SU-DHL-6 (cell line): ENCODE results near the gene SLCO3A1.

Source experiments
- H2AFZ ChIP-seq: fragments of 200-600 bp; sonication (generic); 2 replicates; pipeline ENCODE4 v1.6.1; 2014; ENCODE audit warnings: low read depth, mild to moderate bottlenecking, moderate library complexity, mixed read lengths, antibody characterized with exemption, low read length; ENCODE audit not compliant: severe bottlenecking
- H3F3A ChIP-seq: fragments of 200-600 bp; shearing (Covaris generic); 2 replicates; pipeline ENCODE4 v1.6.0; 2016; ENCODE audit warnings: antibody characterized with exemption, mild to moderate bottlenecking; ENCODE audit not compliant: insufficient read depth
- H3K27ac ChIP-seq: fragments of 200-600 bp; sonication (generic); 2 replicates; pipeline ENCODE4 v1.5.1; 2016; ENCODE audit warnings: low read depth, mild to moderate bottlenecking, low read length, moderate library complexity, mixed read lengths
- H3K27me3 ChIP-seq: fragments of 200-600 bp; sonication (generic), shearing (Covaris generic); 2 replicates; pipeline ENCODE4 v1.6.0; 2014; ENCODE audit warnings: mild to moderate bottlenecking, low read length
- H3K36me3 ChIP-seq: fragments of 200-600 bp; sonication (generic); 2 replicates; pipeline ENCODE4 v1.6.1; 2014; ENCODE audit warnings: mild to moderate bottlenecking, low read length, mixed read lengths
- H3K4me2 ChIP-seq: fragments of 300-600, 200-600 bp; shearing (Covaris generic), sonication (generic); 2 replicates; pipeline ENCODE4 v1.6.0; 2014; ENCODE audit warnings: low read length, low read depth, mild to moderate bottlenecking; ENCODE audit not compliant: poor library complexity, severe bottlenecking
- H3K4me3 ChIP-seq: fragments of 200-600 bp; sonication (generic); 2 replicates; pipeline ENCODE4 v1.5.1; 2014; ENCODE audit warnings: antibody characterized with exemption, low read length, mild to moderate bottlenecking, mixed read lengths; ENCODE audit not compliant: insufficient read depth, poor library complexity, severe bottlenecking
- H3K79me2 ChIP-seq: fragments of 200-600 bp; sonication (generic); 2 replicates; pipeline ENCODE4 v1.6.1; 2014; ENCODE audit warnings: mild to moderate bottlenecking, low read length, moderate library complexity; ENCODE audit not compliant: insufficient read depth
- H3K9ac ChIP-seq: fragments of 200-600 bp; sonication (generic); 2 replicates; pipeline ENCODE4 v1.7.0; 2014; ENCODE audit warnings: mild to moderate bottlenecking, low read length
- H3K9me2 ChIP-seq: fragments of 200-600 bp; sonication (generic); replicated peaks from 2 replicates; pipeline ENCODE4 v1.6.1; 2014; ENCODE audit warnings: low read length; ENCODE audit not compliant: insufficient read depth
- H3K9me3 ChIP-seq: fragments of 200-600 bp; sonication (generic); 2 replicates; pipeline ENCODE4 v1.6.1; 2014; ENCODE audit warnings: low read length, mixed read lengths; ENCODE audit not compliant: insufficient read depth
- H4K20me1 ChIP-seq: fragments of 200-600 bp; sonication (generic); 2 replicates; pipeline ENCODE4 v1.6.1; 2014; ENCODE audit warnings: low read depth, mild to moderate bottlenecking, antibody characterized with exemption, low read length, moderate library complexity, mixed read lengths
- EZH2phosphoT487 ChIP-seq: fragments of 200-600 bp; sonication (generic), shearing (Covaris generic); conservative IDR thresholded peaks from 2 replicates; pipeline ENCODE4 v1.6.1; 2018; ENCODE audit warnings: mild to moderate bottlenecking, antibody characterized with exemption, low read length, moderate library complexity, mixed read lengths
- TF ChIP-seq, protein P1 (sequence below): fragments of 200-600 bp; sonication (generic); IDR thresholded peaks from one replicate; pipeline ENCODE4 v1.5.1; 2017; ENCODE audit warnings: antibody characterized with exemption, mild to moderate bottlenecking, low read length, moderate library complexity; ENCODE audit not compliant: insufficient read depth, poor library complexity, severe bottlenecking

Gene SLCO3A1

DNA sequence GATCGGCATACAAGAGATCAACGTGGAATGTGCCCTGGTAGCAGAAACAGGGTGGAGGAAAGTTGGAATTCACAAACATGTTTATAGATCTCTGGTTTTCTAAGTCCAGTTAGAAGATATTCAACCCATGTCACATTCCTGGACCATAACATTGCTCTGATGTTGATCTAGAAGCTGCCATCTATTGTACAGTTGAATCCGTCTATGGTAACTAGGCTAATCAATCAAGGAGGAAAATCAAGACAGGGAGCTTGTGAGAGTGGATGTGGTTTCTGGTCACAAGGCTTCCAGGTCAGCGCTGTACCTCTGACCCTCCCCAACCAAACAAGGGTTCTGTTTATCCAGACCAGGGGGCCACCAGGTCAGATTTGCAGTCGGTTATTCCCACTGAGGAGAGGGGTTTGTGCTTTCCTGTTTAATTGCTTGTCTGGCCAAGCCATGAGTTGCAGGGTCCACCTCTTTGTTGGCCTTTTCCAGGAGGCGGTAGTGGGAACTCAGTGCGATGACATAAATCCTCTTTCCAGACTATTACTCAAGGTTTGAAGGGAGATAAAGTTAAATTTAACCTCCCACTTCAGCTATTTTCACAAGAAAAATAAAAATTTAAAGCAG lies 130.3 kb downstream of the SLCO3A1 start:
- no peak overlapping the region for H3K27ac ChIP-seq
- TF ChIP-seq EZH2phosphoT487: no peak
- TF ChIP-seq, protein P1, sequence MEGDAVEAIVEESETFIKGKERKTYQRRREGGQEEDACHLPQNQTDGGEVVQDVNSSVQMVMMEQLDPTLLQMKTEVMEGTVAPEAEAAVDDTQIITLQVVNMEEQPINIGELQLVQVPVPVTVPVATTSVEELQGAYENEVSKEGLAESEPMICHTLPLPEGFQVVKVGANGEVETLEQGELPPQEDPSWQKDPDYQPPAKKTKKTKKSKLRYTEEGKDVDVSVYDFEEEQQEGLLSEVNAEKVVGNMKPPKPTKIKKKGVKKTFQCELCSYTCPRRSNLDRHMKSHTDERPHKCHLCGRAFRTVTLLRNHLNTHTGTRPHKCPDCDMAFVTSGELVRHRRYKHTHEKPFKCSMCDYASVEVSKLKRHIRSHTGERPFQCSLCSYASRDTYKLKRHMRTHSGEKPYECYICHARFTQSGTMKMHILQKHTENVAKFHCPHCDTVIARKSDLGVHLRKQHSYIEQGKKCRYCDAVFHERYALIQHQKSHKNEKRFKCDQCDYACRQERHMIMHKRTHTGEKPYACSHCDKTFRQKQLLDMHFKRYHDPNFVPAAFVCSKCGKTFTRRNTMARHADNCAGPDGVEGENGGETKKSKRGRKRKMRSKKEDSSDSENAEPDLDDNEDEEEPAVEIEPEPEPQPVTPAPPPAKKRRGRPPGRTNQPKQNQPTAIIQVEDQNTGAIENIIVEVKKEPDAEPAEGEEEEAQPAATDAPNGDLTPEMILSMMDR: no peak
- no peak overlapping the region for H3K9ac ChIP-seq

DNA sequence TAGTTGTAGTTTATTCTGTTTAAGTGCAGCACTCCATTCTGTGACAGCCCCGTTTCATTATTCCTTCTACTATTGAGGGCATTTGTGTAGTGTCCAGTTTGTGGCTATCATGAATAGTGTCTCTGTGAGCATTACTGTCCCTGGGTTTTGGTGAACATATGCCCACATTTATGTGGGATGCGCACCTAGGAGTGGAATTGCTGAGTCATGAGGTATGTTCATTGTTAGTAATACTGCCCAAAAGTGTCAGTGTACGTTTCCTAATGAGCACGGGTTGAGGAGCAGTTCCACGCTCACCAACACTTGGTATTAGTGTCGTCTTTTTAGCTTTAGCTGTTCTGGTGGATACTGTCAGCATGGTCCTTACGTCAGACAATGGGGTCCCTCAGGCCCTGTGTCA lies 131.8 kb downstream of the SLCO3A1 start:
- Histone ChIP-seq H3K4me3 (no peak overlapping the region), H3F3A (no peaks in the 10 kb centered on the region), H4K20me1 (peaks cover 11% of the 10 kb centered on the region; the same call in 1 of the 2 replicates), H3K9ac (no peak overlapping the region), H3K9me3 (no peaks in the 10 kb centered on the region), H3K36me3 (no peaks in the 10 kb centered on the region), H2AFZ (no peak overlapping the region), H3K27me3 (no peaks in the 10 kb centered on the region), H3K27ac (no peak overlapping the region), H3K9me2 (no peaks in the 10 kb centered on the region), H3K4me2 (no peak overlapping the region), H3K79me2 (no peaks in the 10 kb centered on the region)
- TF ChIP-seq, protein P1: no peak
- no peak for TF ChIP-seq EZH2phosphoT487

More for the DNA sequence above, 130.3 kb downstream of the SLCO3A1 start:
- H2AFZ ChIP-seq: no peak overlapping the region
- H3K79me2 ChIP-seq: no peaks in the 10 kb centered on the region
- no peaks in the 10 kb centered on the region for H3K9me2 ChIP-seq
- no peak overlapping the region for H3K4me3 ChIP-seq
- H3F3A ChIP-seq: no peaks in the 10 kb centered on the region
- no peak overlapping the region for H3K4me2 ChIP-seq
- H3K27me3 ChIP-seq: no peaks in the 10 kb centered on the region
- no peaks in the 10 kb centered on the region for H3K9me3 ChIP-seq
- peaks cover 17% of the 10 kb centered on the region for H4K20me1 ChIP-seq
- H3K36me3 ChIP-seq: no peaks in the 10 kb centered on the region

DNA sequence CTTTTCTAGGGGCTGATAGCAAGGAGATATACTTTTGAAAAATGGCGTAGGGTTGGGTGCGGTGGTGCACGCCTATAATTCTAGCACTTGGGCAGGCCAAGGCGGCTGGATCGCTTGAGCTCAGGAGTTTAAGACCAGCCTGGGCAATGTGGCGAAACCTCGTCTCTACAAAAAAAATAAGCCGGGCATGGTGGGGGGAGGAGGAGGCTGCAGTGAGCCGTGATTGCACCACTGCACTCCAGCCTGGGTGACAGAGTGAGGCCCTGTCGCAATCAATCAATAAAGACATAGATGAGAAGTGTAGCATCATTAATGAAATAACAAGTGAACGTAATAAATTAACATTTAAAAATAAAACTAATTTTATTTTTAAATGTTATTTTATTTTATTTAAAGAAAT lies 134.6 kb downstream of the SLCO3A1 start:
- H3K9me2 ChIP-seq: no peaks in the 10 kb centered on the region
- H3K36me3 ChIP-seq: no peaks in the 10 kb centered on the region
- TF ChIP-seq, protein P1: no peak
- no peak for TF ChIP-seq EZH2phosphoT487
- H2AFZ ChIP-seq: no peak overlapping the region
- H3K9me3 ChIP-seq: no peaks in the 10 kb centered on the region
- no peaks in the 10 kb centered on the region for H3F3A ChIP-seq
- no peak overlapping the region for H3K27ac ChIP-seq
- H3K27me3 ChIP-seq: no peaks in the 10 kb centered on the region
- no peaks in the 10 kb centered on the region for H3K79me2 ChIP-seq
- H3K9ac ChIP-seq: no peak overlapping the region
- peaks cover 11% of the 10 kb centered on the region; the same call in 1 of the 2 replicates for H4K20me1 ChIP-seq
- no peak overlapping the region for H3K4me3 ChIP-seq
- H3K4me2 ChIP-seq: no peak overlapping the region
